K562 (cell line): ENCODE data around the gene KIAA0319L. TPM values are rescaled to one million over a fixed set of nuclear protein-coding genes. Genes with fewer than 3 reads are reported as not detected.

Experiments
- ATAC-seq: fragments of 200-7000 bp; cut with Tn5 transposase; 3 replicates; pipeline ENCODE4 v1.9.1; 2020; ENCODE audit warnings: moderate library complexity
- BruUV-seq: library from RNA; stranded (reverse); fragments of 400-500 nt; replicated peaks from 2 replicates; lab custom pipeline; 2021; lab: Mats Ljungman, UMichigan
- CTCF ChIA-PET: fragments of 300-600 bp; formaldehyde crosslinking; extraction: SDS; loops from one replicate; lab custom pipeline; 2021; ENCODE audit warnings: low intra/inter-chr PET ratio; lab: Yijun Ruan, JAX
- POLR2A ChIA-PET: fragments of 300-600, 350-650 bp; sonication (Branson Sonifier 250); formaldehyde crosslinking; extraction: SDS; loops from one replicate; lab custom pipeline; 2021; ENCODE audit warnings: antibody characterized with exemption, inconsistent platforms; lab: Yijun Ruan, JAX
- DNase-seq, 4 experiments: peaks; one replicate each; pipeline versions ENCODE4 v3.0.0 to v3.0.0-alpha.2; 2011 to 2018; ENCODE audit warnings: low spot score in 3 of 4, mixed read lengths in 3 of 4; ENCODE audit errors: extremely low read depth in 1 of 4
- FAIRE-seq: peaks from 2 replicates; lab custom pipeline; 2011; peaks lifted over from hg19 to GRCh38; lab: Jason Lieb, UNC
- H2AFZ ChIP-seq: 2 replicates; pipeline ENCODE4 v1.6.0; 2011; ENCODE audit warnings: low read depth, low read length, control low read depth, inconsistent platforms
- H3K27ac ChIP-seq: fragments of 200-600 bp; 3 replicates; pipeline ENCODE4 v1.8.0; 2011; ENCODE audit warnings: low read depth, mild to moderate bottlenecking, control low read depth, inconsistent platforms, low read length, moderate library complexity, mixed read lengths; ENCODE audit errors: extremely low read depth
- H3K27me3 ChIP-seq, 2 experiments: fragments of 300-600 bp in 1 of 2; 2 replicates in 1 of 2; 3 replicates in 1 of 2; pipeline versions ENCODE4 v1.6.0 to v1.8.0; 2011; ENCODE audit warnings: inconsistent platforms in 2 of 2, low read length in 2 of 2, mild to moderate bottlenecking in 1 of 2, mixed read lengths in 1 of 2, moderate library complexity in 1 of 2; ENCODE audit not compliant: control insufficient read depth in 2 of 2, insufficient read depth in 2 of 2
- H3K36me3 ChIP-seq: fragments of 300-600 bp; 3 replicates; pipeline ENCODE4 v1.8.0; 2011; ENCODE audit warnings: mild to moderate bottlenecking, low read length, inconsistent platforms; ENCODE audit not compliant: control insufficient read depth, insufficient read depth
- H3K4me1 ChIP-seq, 2 experiments: fragments of 200-600 bp in 1 of 2; replicated peaks in 1 of 2; 2 replicates in 1 of 2; 3 replicates in 1 of 2; pipeline versions ENCODE4 v1.5.1 to v1.8.0; 2011; ENCODE audit warnings: inconsistent platforms in 2 of 2, low read length in 2 of 2, mild to moderate bottlenecking in 1 of 2, mixed read lengths in 1 of 2, moderate library complexity in 1 of 2; ENCODE audit not compliant: control insufficient read depth in 2 of 2, insufficient read depth in 2 of 2
- H3K4me2 ChIP-seq: 2 replicates; pipeline ENCODE4 v1.6.1; 2011; ENCODE audit warnings: low read length, control low read depth, inconsistent platforms, mixed read lengths; ENCODE audit not compliant: insufficient read depth
- H3K4me3 ChIP-seq: fragments of 200-600 bp; sonication (generic), shearing (Covaris generic); 2 replicates; pipeline ENCODE4 v1.5.1; 2016; ENCODE audit warnings: control low read depth, inconsistent platforms
- H3K79me2 ChIP-seq: fragments of 200-600 bp; 3 replicates; pipeline ENCODE4 v1.8.0; 2011; ENCODE audit warnings: low read length, inconsistent platforms; ENCODE audit not compliant: control insufficient read depth, insufficient read depth
- H3K9ac ChIP-seq, 2 experiments: 2 replicates each; pipeline versions ENCODE4 v1.6.0 to v1.6.1; 2011; ENCODE audit warnings: low read depth in 2 of 2, low read length in 2 of 2, control low read depth in 1 of 2, inconsistent platforms in 1 of 2, mild to moderate bottlenecking in 1 of 2, mixed read lengths in 1 of 2; ENCODE audit not compliant: insufficient read depth in 1 of 2
- H3K9me1 ChIP-seq: one replicate; pipeline ENCODE4 v1.6.0; 2011; ENCODE audit warnings: inconsistent platforms, mild to moderate bottlenecking, low read length, moderate library complexity; ENCODE audit not compliant: control insufficient read depth, insufficient read depth
- H3K9me3 ChIP-seq: replicated peaks from 2 replicates; pipeline ENCODE4 v1.5.1; 2011; ENCODE audit warnings: low read depth, low read length, inconsistent platforms; ENCODE audit not compliant: control insufficient read depth, insufficient read depth
- H4K20me1 ChIP-seq: replicated peaks from 2 replicates; pipeline ENCODE4 v1.6.1; 2011; ENCODE audit warnings: low read length, inconsistent platforms, mixed read lengths; ENCODE audit not compliant: control insufficient read depth, insufficient read depth
- C11orf30 ChIP-seq: fragments of 450-650 bp; IDR thresholded peaks from 2 replicates; pipeline ENCODE4 v1.6.1; 2016; ENCODE audit warnings: low read depth, mild to moderate bottlenecking
- DDX20 ChIP-seq: fragments of 450-650 bp; IDR thresholded peaks from 2 replicates; pipeline ENCODE4 v1.6.1; 2016; ENCODE audit warnings: missing genetic modification characterization, low read depth, mild to moderate bottlenecking, missing compliant biosample characterization, moderate library complexity
- ELF4 ChIP-seq: fragments of 450-650 bp; formaldehyde crosslinking; IDR thresholded peaks from 2 replicates; pipeline ENCODE4 v1.4.0; 2022; ENCODE audit warnings: missing genetic modification characterization
- ESRRA ChIP-seq: fragments of 450-650 bp; IDR thresholded peaks from 2 replicates; pipeline ENCODE4 v1.6.1; 2014; ENCODE audit warnings: low read depth, mild to moderate bottlenecking, moderate library complexity, borderline replicate concordance
- RBFOX2 ChIP-seq: fragments of 200-400 bp; formaldehyde crosslinking; IDR thresholded peaks from 2 replicates; pipeline ENCODE4 v1.6.1; 2017; ENCODE audit warnings: low read depth, mild to moderate bottlenecking, low read length, moderate library complexity
- SETDB1 ChIP-seq: IDR thresholded peaks from one replicate; pipeline ENCODE4 v1.6.1; 2012; ENCODE audit warnings: low read length, control low read depth, inconsistent platforms
- SP2 ChIP-seq: IDR thresholded peaks from 2 replicates; pipeline ENCODE4 v1.6.1; 2011; ENCODE audit warnings: mild to moderate bottlenecking, low read depth, low read length, moderate library complexity; ENCODE audit not compliant: poor library complexity, severe bottlenecking; ENCODE audit errors: extremely low read depth
- TRIM28 ChIP-seq: fragments of 450-650 bp; IDR thresholded peaks from 2 replicates; pipeline ENCODE4 v1.6.1; 2017
- YBX1 ChIP-seq: fragments of 450-650 bp; IDR thresholded peaks from 2 replicates; pipeline ENCODE4 v1.7.1; 2016; ENCODE audit warnings: mild to moderate bottlenecking
- ZNF165 ChIP-seq: fragments of 250-450 bp; sonication (Bioruptor Pico); IDR thresholded peaks from 2 replicates; pipeline ENCODE4 v1.4.0; 2020; ENCODE audit warnings: borderline replicate concordance
- ZNF274 ChIP-seq: IDR thresholded peaks from 2 replicates; pipeline ENCODE4 v1.6.1; 2011; ENCODE audit warnings: low read depth, mild to moderate bottlenecking, low read length, moderate library complexity, borderline replicate concordance
- WGBS: fragments of 100-300 bp; shearing (Covaris generic); methylation state at CpG from one replicate; pipeline ENCODE4 v1.1.6; 2016; ENCODE audit warnings: low coverage, mixed read lengths; ENCODE audit not compliant: insufficient coverage; ENCODE audit errors: missing lambda C conversion rate; 5-methylcytosine and 5-hydroxymethylcytosine counted together
- in situ Hi-C: fragments of 300-500 bp; cut with MboI; formaldehyde crosslinking; loops from 4 replicates; pipeline ENCODE4 v1.15.0; 2018; ENCODE audit warnings: inconsistent platforms, mixed read lengths
- intact Hi-C: fragments of 100-400 bp; cut with micrococcal nuclease; formaldehyde crosslinking; loops from 2 replicates; pipeline ENCODE4 v1.14.2; 2022
- polyA plus RNA-seq, 8 experiments: library from polyadenylated mRNA; depleted of rRNA in 4 of 8; stranded (reverse) in 5 of 8; unstranded in 3 of 8; fragments of >200 nt; fragmentation: Nextera tagmentation in 2 of 8; fragmentation: Illumina TruSeq in 1 of 8; extraction: Ambion mirVana in 2 of 8; extraction: Trizol in 1 of 8; gene quantifications; 2 replicates each; pipeline versions ENCODE4 v1.2.1 to v1.2.3, GENCODE V29; 2011 to 2014; ENCODE audit warnings: inconsistent platforms in 1 of 8, missing spikeins in 1 of 8
- total RNA-seq, 7 experiments: library from RNA; depleted of rRNA in 6 of 7; stranded (reverse); fragments of >200 nt in 6 of 7; fragmentation: Illumina TruSeq in 2 of 7; extraction: Trizol in 2 of 7; gene quantifications; 2 replicates each; pipeline versions ENCODE4 v1.2.1 to v1.2.3, GENCODE V29; 2011 to 2021; ENCODE audit warnings: low replicate concordance in 1 of 7
- TF ChIP-seq, protein P1 (sequence below): IDR thresholded peaks from 2 replicates; pipeline ENCODE4 v1.6.1; 2014; ENCODE audit warnings: antibody characterized with exemption
- TF ChIP-seq, protein P2 (sequence below): fragments of 250-450 bp; sonication (Bioruptor Pico); IDR thresholded peaks from 2 replicates; pipeline ENCODE4 v1.8.0; 2021; ENCODE audit warnings: moderate library complexity, mild to moderate bottlenecking, inconsistent platforms
- TF ChIP-seq, protein P3 (sequence below): fragments of 450-650 bp; IDR thresholded peaks from 2 replicates; pipeline ENCODE4 v1.7.0; 2016; ENCODE audit warnings: borderline replicate concordance
- TF ChIP-seq, protein P4 (sequence below): fragments of 250-450 bp; sonication (Bioruptor Pico); IDR thresholded peaks from 2 replicates; pipeline ENCODE4 v1.4.0; 2020; ENCODE audit warnings: mild to moderate bottlenecking

Gene KIAA0319L
- total and polyA plus RNA-seq, 9 of the 15 experiments (the other 6 are each of a cell fraction or from before 2014, with no cell fraction given) = 2.4 to 51.7 (median 27.4) TPM

DNA sequence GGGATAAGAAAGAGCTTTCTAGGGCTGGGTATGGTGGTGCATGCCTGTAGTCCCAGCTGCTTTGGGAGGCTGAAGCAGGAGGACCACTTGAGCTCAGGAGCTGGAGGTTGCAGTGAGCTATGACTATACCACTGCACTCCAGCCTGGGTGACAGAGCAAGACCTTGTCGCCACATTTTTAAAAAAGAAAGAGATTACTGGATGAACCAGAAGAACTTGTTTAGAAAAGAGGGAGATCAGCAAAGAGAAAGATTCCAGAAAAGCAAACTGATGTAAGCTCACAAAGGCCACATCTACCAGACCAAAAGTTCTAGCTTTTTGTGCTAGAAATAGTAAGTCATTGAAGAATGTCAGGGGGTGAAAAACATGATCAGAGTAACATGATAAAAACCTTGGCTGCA lies 117.6 kb downstream of the KIAA0319L start:
- POLR2A ChIA-PET = interaction anchor here (0.7 to 2.3 kb wide), 6 partner anchors 7 to 247 kb away, joined by 3 to 8 read pairs (median 4); partner anchors contain the start of gene SFPQ
- peaks cover 66% of the 10 kb centered on the region for H3K36me3 ChIP-seq

More for the DNA sequence above, 117.6 kb downstream of the KIAA0319L start:
- WGBS = 90% methylated on average over 1 of the region's 1 CpG
- no peak overlapping the region for H3K4me3 ChIP-seq
- H2AFZ ChIP-seq = no peak overlapping the region
- DNase-seq (no peak), ATAC-seq (no peak), FAIRE-seq (no peak)
- no TSS peak for BruUV-seq
- H3K79me2 ChIP-seq = no peaks in the 10 kb centered on the region
- in situ Hi-C loops (no loop called here), intact Hi-C loops (loop anchor here (5.0 to 10.0 kb wide), 2 partner anchors 575 to 652 kb away; no protein-coding TSS in a partner anchor)
- no peaks in the 10 kb centered on the region for H3K27me3 ChIP-seq
- no peaks in the 10 kb centered on the region for H4K20me1 ChIP-seq
- no peaks in the 10 kb centered on the region for H3K9me1 ChIP-seq
- H3K9me3 ChIP-seq = no peaks in the 10 kb centered on the region
- CTCF ChIA-PET = interaction anchor here (0.5 to 0.6 kb wide), 2 partner anchors 12 to 233 kb away, joined by 3 to 4 read pairs; no protein-coding TSS in a partner anchor
- no peak overlapping the region for H3K9ac ChIP-seq
- no peaks in the 10 kb centered on the region for H3K4me1 ChIP-seq
- H3K4me2 ChIP-seq = no peak overlapping the region
- TF ChIP-seq DDX20 (tag) = no peak
- no peak for TF ChIP-seq ZNF274
- no peak for TF ChIP-seq ESRRA
- no peak for TF ChIP-seq C11orf30
- no peak for TF ChIP-seq SETDB1
- no peak for TF ChIP-seq SP2
- no peak for TF ChIP-seq ELF4 (CRISPR knock-in tag)
- TF ChIP-seq, protein P1, sequence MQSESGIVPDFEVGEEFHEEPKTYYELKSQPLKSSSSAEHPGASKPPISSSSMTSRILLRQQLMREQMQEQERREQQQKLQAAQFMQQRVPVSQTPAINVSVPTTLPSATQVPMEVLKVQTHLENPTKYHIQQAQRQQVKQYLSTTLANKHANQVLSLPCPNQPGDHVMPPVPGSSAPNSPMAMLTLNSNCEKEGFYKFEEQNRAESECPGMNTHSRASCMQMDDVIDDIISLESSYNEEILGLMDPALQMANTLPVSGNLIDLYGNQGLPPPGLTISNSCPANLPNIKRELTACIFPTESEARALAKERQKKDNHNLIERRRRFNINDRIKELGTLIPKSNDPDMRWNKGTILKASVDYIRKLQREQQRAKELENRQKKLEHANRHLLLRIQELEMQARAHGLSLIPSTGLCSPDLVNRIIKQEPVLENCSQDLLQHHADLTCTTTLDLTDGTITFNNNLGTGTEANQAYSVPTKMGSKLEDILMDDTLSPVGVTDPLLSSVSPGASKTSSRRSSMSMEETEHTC = no peak
- no peak for TF ChIP-seq YBX1
- TF ChIP-seq, protein P2, sequence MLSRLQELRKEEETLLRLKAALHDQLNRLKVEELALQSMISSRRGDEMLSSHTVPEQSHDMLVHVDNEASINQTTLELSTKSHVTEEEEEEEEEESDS = no peak
- no peak for TF ChIP-seq TRIM28
- no peak for TF ChIP-seq ZNF165
- TF ChIP-seq, protein P3, sequence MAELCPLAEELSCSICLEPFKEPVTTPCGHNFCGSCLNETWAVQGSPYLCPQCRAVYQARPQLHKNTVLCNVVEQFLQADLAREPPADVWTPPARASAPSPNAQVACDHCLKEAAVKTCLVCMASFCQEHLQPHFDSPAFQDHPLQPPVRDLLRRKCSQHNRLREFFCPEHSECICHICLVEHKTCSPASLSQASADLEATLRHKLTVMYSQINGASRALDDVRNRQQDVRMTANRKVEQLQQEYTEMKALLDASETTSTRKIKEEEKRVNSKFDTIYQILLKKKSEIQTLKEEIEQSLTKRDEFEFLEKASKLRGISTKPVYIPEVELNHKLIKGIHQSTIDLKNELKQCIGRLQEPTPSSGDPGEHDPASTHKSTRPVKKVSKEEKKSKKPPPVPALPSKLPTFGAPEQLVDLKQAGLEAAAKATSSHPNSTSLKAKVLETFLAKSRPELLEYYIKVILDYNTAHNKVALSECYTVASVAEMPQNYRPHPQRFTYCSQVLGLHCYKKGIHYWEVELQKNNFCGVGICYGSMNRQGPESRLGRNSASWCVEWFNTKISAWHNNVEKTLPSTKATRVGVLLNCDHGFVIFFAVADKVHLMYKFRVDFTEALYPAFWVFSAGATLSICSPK = no peak
- TF ChIP-seq, protein P4, sequence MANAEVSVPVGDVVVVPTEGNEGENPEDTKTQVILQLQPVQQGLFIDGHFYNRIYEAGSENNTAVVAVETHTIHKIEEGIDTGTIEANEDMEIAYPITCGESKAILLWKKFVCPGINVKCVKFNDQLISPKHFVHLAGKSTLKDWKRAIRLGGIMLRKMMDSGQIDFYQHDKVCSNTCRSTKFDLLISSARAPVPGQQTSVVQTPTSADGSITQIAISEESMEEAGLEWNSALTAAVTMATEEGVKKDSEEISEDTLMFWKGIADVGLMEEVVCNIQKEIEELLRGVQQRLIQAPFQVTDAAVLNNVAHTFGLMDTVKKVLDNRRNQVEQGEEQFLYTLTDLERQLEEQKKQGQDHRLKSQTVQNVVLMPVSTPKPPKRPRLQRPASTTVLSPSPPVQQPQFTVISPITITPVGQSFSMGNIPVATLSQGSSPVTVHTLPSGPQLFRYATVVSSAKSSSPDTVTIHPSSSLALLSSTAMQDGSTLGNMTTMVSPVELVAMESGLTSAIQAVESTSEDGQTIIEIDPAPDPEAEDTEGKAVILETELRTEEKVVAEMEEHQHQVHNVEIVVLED (CRISPR knock-in tag) = no peak
- TF ChIP-seq RBFOX2 = no peak
- H3K27ac ChIP-seq = no peak overlapping the region
